Measurements from ENCODE around the gene GFPT2.

DNA sequence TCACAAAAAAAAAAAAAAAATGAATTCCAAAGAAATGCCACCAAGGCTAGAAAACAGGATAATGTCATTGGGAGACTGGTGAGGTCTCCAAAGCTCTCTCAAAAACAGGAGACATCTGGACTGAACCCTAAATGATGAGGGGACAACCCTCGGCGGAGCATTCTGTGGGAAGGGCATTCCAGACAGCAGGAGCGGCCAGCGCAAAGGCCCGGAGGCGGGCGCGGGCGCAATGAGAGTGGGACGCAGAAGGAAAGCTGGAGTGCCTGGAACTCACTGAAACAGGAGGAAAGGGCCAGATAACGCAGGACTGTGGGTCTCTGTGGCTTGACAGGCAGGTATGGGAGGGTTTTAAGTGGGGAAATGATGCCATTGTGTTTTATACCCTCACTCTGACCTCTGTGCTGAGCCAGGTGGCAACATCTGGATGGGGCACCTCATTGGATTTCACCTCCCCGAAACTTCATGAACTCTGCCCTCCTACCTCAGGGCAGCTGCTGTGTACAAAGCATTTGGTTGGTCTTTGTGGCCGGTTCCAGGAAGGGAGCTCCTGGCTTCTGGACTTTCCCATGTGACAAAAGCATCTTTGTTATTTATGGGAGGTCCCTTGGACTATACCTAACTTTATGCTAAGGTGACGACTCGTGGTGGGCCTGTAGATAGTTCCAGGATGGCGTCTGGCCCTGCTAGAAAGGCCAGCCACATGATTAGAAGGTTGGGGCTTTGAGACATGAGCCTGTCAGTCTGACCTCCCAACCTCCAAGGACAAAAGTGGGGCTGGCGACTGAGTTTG lies 49.7 kb downstream of the GFPT2 start:
- TF ChIP-seq, protein P1, sequence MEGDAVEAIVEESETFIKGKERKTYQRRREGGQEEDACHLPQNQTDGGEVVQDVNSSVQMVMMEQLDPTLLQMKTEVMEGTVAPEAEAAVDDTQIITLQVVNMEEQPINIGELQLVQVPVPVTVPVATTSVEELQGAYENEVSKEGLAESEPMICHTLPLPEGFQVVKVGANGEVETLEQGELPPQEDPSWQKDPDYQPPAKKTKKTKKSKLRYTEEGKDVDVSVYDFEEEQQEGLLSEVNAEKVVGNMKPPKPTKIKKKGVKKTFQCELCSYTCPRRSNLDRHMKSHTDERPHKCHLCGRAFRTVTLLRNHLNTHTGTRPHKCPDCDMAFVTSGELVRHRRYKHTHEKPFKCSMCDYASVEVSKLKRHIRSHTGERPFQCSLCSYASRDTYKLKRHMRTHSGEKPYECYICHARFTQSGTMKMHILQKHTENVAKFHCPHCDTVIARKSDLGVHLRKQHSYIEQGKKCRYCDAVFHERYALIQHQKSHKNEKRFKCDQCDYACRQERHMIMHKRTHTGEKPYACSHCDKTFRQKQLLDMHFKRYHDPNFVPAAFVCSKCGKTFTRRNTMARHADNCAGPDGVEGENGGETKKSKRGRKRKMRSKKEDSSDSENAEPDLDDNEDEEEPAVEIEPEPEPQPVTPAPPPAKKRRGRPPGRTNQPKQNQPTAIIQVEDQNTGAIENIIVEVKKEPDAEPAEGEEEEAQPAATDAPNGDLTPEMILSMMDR (IDR thresholded peaks at IDR 0.05) = no peak
- TF ChIP-seq POLR2A (IDR thresholded peaks at IDR 0.05) = no peak
